ENCODE measurements around the gene PDE11A. TPM values are rescaled to one million over a fixed set of nuclear protein-coding genes. Genes with fewer than 3 reads are reported as not detected.

PDE11A gene
- total and polyA plus RNA-seq, 2 of the 8 experiments (the other 6 are each of a cell fraction or from before 2014, with no cell fraction given): 0.19 to 0.23 TPM

DNA sequence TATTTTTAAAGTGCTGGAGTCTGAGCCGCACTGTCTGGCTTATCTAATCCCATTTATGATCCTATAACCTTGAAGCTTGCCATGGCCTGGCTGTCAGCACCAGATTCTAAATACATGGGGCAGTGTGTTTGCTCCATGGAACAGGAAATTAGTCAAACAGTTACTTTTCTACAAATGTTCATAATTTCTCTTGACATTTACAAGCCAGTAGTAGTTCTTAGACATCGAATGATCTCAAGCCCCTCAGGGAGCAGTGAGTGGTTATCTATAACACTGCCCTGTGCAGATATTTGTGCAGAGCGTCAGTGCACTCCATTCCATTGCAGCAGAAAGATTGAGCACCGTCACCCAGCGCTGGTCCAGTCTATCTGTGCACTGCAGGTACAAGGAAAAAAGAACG, 474.8 kb downstream of the PDE11A start:
- ChIA-PET POLR2A (ENCODE audit: partially characterized antibody) (interaction anchor here (1.2 kb wide), 1 partner anchor 14 kb away, joined by 3 read pairs; no protein-coding TSS in a partner anchor), CTCF (ENCODE audit: partially characterized antibody) (interaction anchor here (0.8 kb wide), 1 partner anchor 18 kb away, joined by 3 read pairs; no protein-coding TSS in a partner anchor)
- no peak overlapping the region for H4K5ac ChIP-seq (ENCODE audit: insufficient read length, low read depth, low read length)
- H2BK120ac ChIP-seq (replicated peaks; ENCODE audit: low read depth, low read length): no peak overlapping the region
- 91% methylated on average over 6 of the region's 6 CpGs; no CpG with 5 or more reads in 1 of the 2 experiments for WGBS, 2 experiments (ENCODE audit: extremely low coverage in 1 of 2, insufficient coverage in 1 of 2, insufficient read length in 1 of 2, insufficient replicate concordance in 2 of 2, low coverage in 1 of 2, low lambda C conversion rate in 2 of 2, missing lambda C conversion rate in 1 of 2)
- peaks cover 2 to 11% (median 4%) of the 10 kb centered on the region in 4 experiments; a peak in 6 of 7 replicates for H3K4me1 ChIP-seq (replicated peaks in 1 of 4; ENCODE audit: control insufficient read depth in 3 of 4, insufficient read depth in 4 of 4, low read length in 3 of 4)
- FAIRE-seq: no peak
- DNase-seq (ENCODE audit: low read depth in 1 of 2, low spot score in 2 of 2): no peak
- no peak overlapping the region for H3K27ac ChIP-seq (ENCODE audit: low read depth, low read length)
- H3K23me2 ChIP-seq (ENCODE audit: low read depth, low read length): no peaks in the 10 kb centered on the region
- no peak overlapping the region for H3K18ac ChIP-seq (ENCODE audit: extremely low read depth, low read length)
- no peak overlapping the region for H2BK12ac ChIP-seq (ENCODE audit: low read depth, low read length)
- H3K56ac ChIP-seq (replicated peaks; ENCODE audit: insufficient read length, low read depth, low read length): no peak overlapping the region
- H3K4me3 ChIP-seq (ENCODE audit: extremely low read depth in 1 of 4, insufficient read depth in 2 of 4, low read depth in 3 of 4, low read length in 4 of 4): no peak overlapping the region
- H2BK5ac ChIP-seq (ENCODE audit: low read depth, low read length): no peak overlapping the region
- H4K91ac ChIP-seq (replicated peaks; ENCODE audit: insufficient read length, low read length): no peak overlapping the region
- no peak overlapping the region for H3K4ac ChIP-seq (replicated peaks; ENCODE audit: insufficient read length, low read depth, low read length)
- no peak overlapping the region for H3K4me2 ChIP-seq (ENCODE audit: insufficient read depth in 1 of 2, low read depth in 2 of 2, low read length in 2 of 2)
- no peaks in the 10 kb centered on the region for H4K20me1 ChIP-seq (replicated peaks in 1 of 2; ENCODE audit: control insufficient read depth in 1 of 2, insufficient read depth in 2 of 2, low read length in 2 of 2)
- H4K8ac ChIP-seq (ENCODE audit: extremely low read depth, insufficient read depth, low read length): no peak overlapping the region
- H3K23ac ChIP-seq (ENCODE audit: insufficient read length): no peak overlapping the region
- no peak overlapping the region for H2BK15ac ChIP-seq (ENCODE audit: low read length)
- no peaks in the 10 kb centered on the region for H3K79me2 ChIP-seq (ENCODE audit: control insufficient read depth in 1 of 2, insufficient read depth in 2 of 2, low read length in 2 of 2)
- no peaks in the 10 kb centered on the region for H3K27me3 ChIP-seq (replicated peaks in 1 of 4; ENCODE audit: control insufficient read depth in 3 of 4, extremely low read depth in 1 of 4, insufficient read depth in 3 of 4, low read length in 3 of 4)
- no peak overlapping the region for H2BK20ac ChIP-seq (ENCODE audit: low read length)
- H3K79me1 ChIP-seq (ENCODE audit: low read depth, low read length): no peaks in the 10 kb centered on the region
- no peak overlapping the region for H3K14ac ChIP-seq (ENCODE audit: insufficient read length)
- no peaks in the 10 kb centered on the region for H3K36me3 ChIP-seq (ENCODE audit: control insufficient read depth in 2 of 4, insufficient read depth in 4 of 4, low read length in 3 of 4)
- no peak overlapping the region for H3K9ac ChIP-seq (replicated peaks in 1 of 4; ENCODE audit: extremely low read depth in 1 of 4, low read depth in 3 of 4, low read length in 3 of 4)
- no peak overlapping the region for H2AFZ ChIP-seq (ENCODE audit: low read length)
- no peaks in the 10 kb centered on the region; a peak in 1 of 4 replicates for H3K9me3 ChIP-seq (ENCODE audit: insufficient read depth in 2 of 2, low read depth in 1 of 2, low read length in 1 of 2)
- H2AK5ac ChIP-seq (ENCODE audit: low read depth, low read length): no peak overlapping the region
- TF ChIP-seq CBX8 (IDR thresholded peaks at IDR 0.05; ENCODE audit: borderline replicate concordance, low read depth, low read length) (no peak), JUND (IDR thresholded peaks at IDR 0.05; ENCODE audit: low read length) (no peak)

Data from H1 (cell line).